Stimulated activated CD8-positive, alpha-beta memory T cell treated with anti-CD3 and anti-CD28 coated beads, Interleukin-4, amount 100 ng/mL, for 1 hour (primary cell): ENCODE measurements around the gene TEX53.

Source experiments
- DNase-seq, 2 donors: peaks; one replicate each; pipeline ENCODE4 v3.0.0-alpha.2; 2020; ENCODE audit warnings: low read depth in 2 of 2, low spot score in 1 of 2

Gene TEX53

GRCh38 chr9:114657705-114658104 lies at the start of gene TEX53:
TEX53 (minus strand) TSS chr9:114657805; CDS start chr9:114657774, 31 bp downstream.
- no peak for DNase-seq

GRCh38 chr9:114706711-114707110 lies 49.1 kb upstream of the TEX53 start:
- DNase-seq, result no peak

GRCh38 chr9:114701988-114702387 lies 44.4 kb upstream of the TEX53 start:
- no peak for DNase-seq

- no peak for DNase-seq
These were observed 40.3 kb upstream of the TEX53 start for GRCh38 chr9:114697951-114698351.

- DNase-seq, result no peak
These were observed 39.4 kb upstream of the TEX53 start for GRCh38 chr9:114696814-114697544.

- DNase-seq, result no peak
These were observed 38.3 kb upstream of the TEX53 start for GRCh38 chr9:114695948-114696347.

- no peak for DNase-seq
These were observed 37.2 kb upstream of the TEX53 start for GRCh38 chr9:114694719-114695269.

GRCh38 chr9:114694146-114694545 lies 36.5 kb upstream of the TEX53 start:
- no peak for DNase-seq

- DNase-seq, result no peak
These were observed 35.7 kb upstream of the TEX53 start for GRCh38 chr9:114693248-114693855.

GRCh38 chr9:114691956-114692295 lies 34.3 kb upstream of the TEX53 start:
- DNase-seq, result no peak

- DNase-seq, result peak in 1 of 2 donors; percentile 22
These were observed 33.7 kb upstream of the TEX53 start for GRCh38 chr9:114691046-114691955.

GRCh38 chr9:114690308-114690707 lies 32.7 kb upstream of the TEX53 start:
- no peak for DNase-seq

GRCh38 chr9:114689813-114690212 lies 32.2 kb upstream of the TEX53 start:
- DNase-seq, result no peak

GRCh38 chr9:114688909-114689610 lies 31.5 kb upstream of the TEX53 start:
- no peak for DNase-seq

- DNase-seq, result no peak
These were observed 30.8 kb upstream of the TEX53 start for GRCh38 chr9:114688379-114688778.

- no peak for DNase-seq
These were observed 29.4 kb upstream of the TEX53 start for GRCh38 chr9:114687034-114687433.

- DNase-seq, result no peak
These were observed 28.3 kb upstream of the TEX53 start for GRCh38 chr9:114685951-114686350.

- no peak for DNase-seq
These were observed 26.4 kb upstream of the TEX53 start for GRCh38 chr9:114684036-114684435.

- no peak for DNase-seq
These were observed 25.2 kb upstream of the TEX53 start for GRCh38 chr9:114682846-114683245.

GRCh38 chr9:114681594-114682332 lies 24.2 kb upstream of the TEX53 start, which contains the start of gene TEX48:
TEX48 (minus strand) TSS chr9:114682192; CDS start chr9:114671723, 10,469 bp downstream.
- DNase-seq, result peak; percentile 46 to 52
